OCI-LY7 (cell line): ENCODE results near the gene MMS22L. TPM values are rescaled to one million over a fixed set of nuclear protein-coding genes. Genes with fewer than 3 reads are reported as not detected.

Source experiments
- BruUV-seq: library from RNA; stranded (reverse); fragments of 400-500 nt; replicated peaks from 2 replicates; lab custom pipeline; 2021; lab: Mats Ljungman, UMichigan
- CTCF ChIA-PET: fragments of 300-600 bp; sonication (Branson Sonifier 250); formaldehyde crosslinking; loops from one replicate; lab custom pipeline; 2022; ENCODE audit warnings: antibody characterized with exemption; ENCODE audit not compliant: unreplicated experiment; lab: Charles Lee
- POLR2A ChIA-PET: fragments of 300-600 bp; sonication (Branson Sonifier 250); formaldehyde crosslinking; loops from one replicate; lab custom pipeline; 2022; ENCODE audit warnings: antibody characterized with exemption; lab: Charles Lee
- DNase-seq: peaks from one replicate; pipeline ENCODE4 v3.0.0-alpha.2; 2015; ENCODE audit warnings: low spot score
- H2AFZ ChIP-seq: fragments of 200-600 bp; sonication (generic), shearing (Covaris generic); 2 replicates; pipeline ENCODE4 v1.6.1; 2014; ENCODE audit warnings: mild to moderate bottlenecking, antibody characterized with exemption, low read length, moderate library complexity
- H3K27ac ChIP-seq: fragments of 200-600 bp; sonication (generic); 2 replicates; pipeline ENCODE4 v1.5.1; 2014; ENCODE audit warnings: mixed run types, low read depth, mild to moderate bottlenecking, moderate library complexity, low read length, inconsistent platforms; ENCODE audit not compliant: poor library complexity, severe bottlenecking
- H3K36me3 ChIP-seq: fragments of 200-600 bp; sonication (generic); 2 replicates; pipeline ENCODE4 v1.6.1; 2014; ENCODE audit warnings: mild to moderate bottlenecking, antibody characterized with exemption, low read length, moderate library complexity, mixed read lengths; ENCODE audit not compliant: insufficient read depth
- H3K4me1 ChIP-seq: fragments of 200-600 bp; sonication (generic); 2 replicates; pipeline ENCODE4 v1.5.1; 2014; ENCODE audit warnings: mild to moderate bottlenecking, low read length; ENCODE audit not compliant: insufficient read depth, poor library complexity, severe bottlenecking
- H3K4me2 ChIP-seq: fragments of 200-600 bp; sonication (generic); 2 replicates; pipeline ENCODE4 v1.6.1; 2014; ENCODE audit warnings: mild to moderate bottlenecking, low read length
- H3K4me3 ChIP-seq: fragments of 200-600 bp; sonication (generic); 2 replicates; pipeline ENCODE4 v1.5.1; 2014; ENCODE audit warnings: mild to moderate bottlenecking, low read depth, low read length; ENCODE audit not compliant: poor library complexity, severe bottlenecking
- H3K79me2 ChIP-seq: fragments of 200-600 bp; sonication (generic); 2 replicates; pipeline ENCODE4 v1.6.1; 2016; ENCODE audit warnings: low read depth, mild to moderate bottlenecking, low read length, moderate library complexity, mixed read lengths; ENCODE audit not compliant: insufficient read depth
- H3K9me2 ChIP-seq: fragments of 200-600 bp; sonication (generic); 2 replicates; pipeline ENCODE4 v1.6.1; 2016; ENCODE audit warnings: mild to moderate bottlenecking, low read length, mixed read lengths; ENCODE audit not compliant: insufficient read depth
- H3K9me3 ChIP-seq: fragments of 200-600 bp; sonication (generic); 2 replicates; pipeline ENCODE4 v1.6.1; 2014; ENCODE audit warnings: mild to moderate bottlenecking, mixed run types, low read length, mixed read lengths
- H4K20me1 ChIP-seq: fragments of 200-600 bp; sonication (generic); 2 replicates; pipeline ENCODE4 v1.6.1; 2014; ENCODE audit warnings: mild to moderate bottlenecking, antibody characterized with exemption, low read length, moderate library complexity, mixed read lengths; ENCODE audit not compliant: insufficient read depth
- EZH2phosphoT487 ChIP-seq: fragments of 200-600 bp; sonication (generic); IDR thresholded peaks from 2 replicates; pipeline ENCODE4 v1.6.1; 2018; ENCODE audit warnings: low read depth, borderline replicate concordance, mild to moderate bottlenecking, mixed run types, antibody characterized with exemption, low read length, moderate library complexity, mixed read lengths
- intact Hi-C: fragments of 100-400 bp; cut with micrococcal nuclease; formaldehyde crosslinking; loops from one replicate; pipeline ENCODE4 v1.10.0; 2022; ENCODE audit not compliant: unreplicated experiment
- total RNA-seq, 2 experiments: library from RNA; depleted of rRNA in 1 of 2; stranded (reverse); fragments of >200 nt in 1 of 2; shearing (Covaris generic) in 1 of 2; gene quantifications; 2 replicates each; pipeline ENCODE4 v1.2.3, GENCODE V29; 2014 to 2022
- TF ChIP-seq, protein P1 (sequence below): fragments of 200-600 bp; sonication (generic); conservative IDR thresholded peaks from 2 replicates; pipeline ENCODE4 v1.5.1; 2014; ENCODE audit warnings: mild to moderate bottlenecking, antibody characterized with exemption, low read length, moderate library complexity, mixed read lengths

Gene MMS22L
- total RNA-seq, 2 experiments from 2014 or later: 50.2 to 62.3 TPM

DNA sequence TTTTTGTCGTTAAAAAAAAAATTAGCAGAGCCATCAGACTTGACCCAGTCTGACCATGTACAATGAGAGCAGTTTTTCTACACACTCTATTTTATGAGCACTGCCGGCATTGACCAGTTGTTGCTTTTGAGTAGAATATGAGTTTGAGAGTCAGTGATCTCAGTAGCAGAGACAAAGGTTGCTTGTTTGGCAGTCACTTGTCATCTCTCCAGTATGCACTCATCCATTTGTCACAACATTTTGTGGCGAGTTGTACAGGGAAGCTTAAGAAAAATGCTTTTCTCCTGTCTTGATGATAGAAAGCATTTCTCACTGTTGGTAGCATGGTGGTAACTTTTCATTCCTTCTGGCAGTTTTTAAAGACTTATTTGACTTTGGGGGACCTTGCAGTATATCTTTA lies 159.9 kb downstream of the MMS22L start:
- H3K4me2 ChIP-seq: no peak overlapping the region
- H2AFZ ChIP-seq: no peak overlapping the region
- TF ChIP-seq, protein P1, sequence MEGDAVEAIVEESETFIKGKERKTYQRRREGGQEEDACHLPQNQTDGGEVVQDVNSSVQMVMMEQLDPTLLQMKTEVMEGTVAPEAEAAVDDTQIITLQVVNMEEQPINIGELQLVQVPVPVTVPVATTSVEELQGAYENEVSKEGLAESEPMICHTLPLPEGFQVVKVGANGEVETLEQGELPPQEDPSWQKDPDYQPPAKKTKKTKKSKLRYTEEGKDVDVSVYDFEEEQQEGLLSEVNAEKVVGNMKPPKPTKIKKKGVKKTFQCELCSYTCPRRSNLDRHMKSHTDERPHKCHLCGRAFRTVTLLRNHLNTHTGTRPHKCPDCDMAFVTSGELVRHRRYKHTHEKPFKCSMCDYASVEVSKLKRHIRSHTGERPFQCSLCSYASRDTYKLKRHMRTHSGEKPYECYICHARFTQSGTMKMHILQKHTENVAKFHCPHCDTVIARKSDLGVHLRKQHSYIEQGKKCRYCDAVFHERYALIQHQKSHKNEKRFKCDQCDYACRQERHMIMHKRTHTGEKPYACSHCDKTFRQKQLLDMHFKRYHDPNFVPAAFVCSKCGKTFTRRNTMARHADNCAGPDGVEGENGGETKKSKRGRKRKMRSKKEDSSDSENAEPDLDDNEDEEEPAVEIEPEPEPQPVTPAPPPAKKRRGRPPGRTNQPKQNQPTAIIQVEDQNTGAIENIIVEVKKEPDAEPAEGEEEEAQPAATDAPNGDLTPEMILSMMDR: no peak
- TF ChIP-seq EZH2phosphoT487: no peak
- no peaks in the 10 kb centered on the region for H3K4me1 ChIP-seq
- no peaks in the 10 kb centered on the region for H3K79me2 ChIP-seq
- POLR2A ChIA-PET: no interaction called here
- H3K27ac ChIP-seq: no peak overlapping the region
- BruUV-seq: no TSS peak
- intact Hi-C loops: no loop called here
- CTCF ChIA-PET: no interaction called here
- H3K36me3 ChIP-seq: no peaks in the 10 kb centered on the region
- H3K4me3 ChIP-seq: no peak overlapping the region
- H3K9me2 ChIP-seq: no peaks in the 10 kb centered on the region
- no peaks in the 10 kb centered on the region for H4K20me1 ChIP-seq
- no peaks in the 10 kb centered on the region for H3K9me3 ChIP-seq
- no peak for DNase-seq

DNA sequence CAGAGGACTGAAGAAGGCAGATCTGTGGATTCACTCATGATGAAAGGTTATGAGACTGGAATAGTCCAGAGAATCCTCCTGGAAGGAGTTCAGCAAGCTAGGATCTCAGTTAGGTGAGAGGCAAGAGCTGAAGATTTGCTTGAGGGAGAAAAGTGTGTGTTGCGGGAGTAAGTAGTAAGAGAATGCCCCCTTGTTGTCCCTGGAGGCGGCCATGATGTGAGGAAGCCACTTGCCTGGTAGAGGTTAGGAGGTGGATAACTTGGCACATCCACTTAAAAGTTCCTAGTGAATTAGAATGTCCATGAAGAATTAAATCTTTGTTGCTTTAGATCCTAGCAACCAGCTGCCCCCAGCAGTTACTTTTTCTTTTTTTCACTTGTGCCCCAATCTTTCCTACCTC lies 162.5 kb downstream of the MMS22L start:
- ChIA-PET CTCF (no interaction called here), POLR2A (interaction anchor here (0.6 to 1.8 kb wide), 3 partner anchors 18 to 469 kb away, joined by 3 to 6 read pairs (median 3); no protein-coding TSS in a partner anchor)
- no peaks in the 10 kb centered on the region for H4K20me1 ChIP-seq
- no peaks in the 10 kb centered on the region for H3K79me2 ChIP-seq
- H3K9me3 ChIP-seq: no peaks in the 10 kb centered on the region
- no peak overlapping the region for H3K27ac ChIP-seq
- H3K9me2 ChIP-seq: no peaks in the 10 kb centered on the region
- no peaks in the 10 kb centered on the region for H3K4me1 ChIP-seq
- intact Hi-C loops: no loop called here
- BruUV-seq: no TSS peak
- no peaks in the 10 kb centered on the region for H3K36me3 ChIP-seq
- H3K4me2 ChIP-seq: no peak overlapping the region
- DNase-seq: no peak
- no peak overlapping the region for H2AFZ ChIP-seq
- no peak for TF ChIP-seq EZH2phosphoT487
- TF ChIP-seq, protein P1: no peak
- H3K4me3 ChIP-seq: no peak overlapping the region

DNA sequence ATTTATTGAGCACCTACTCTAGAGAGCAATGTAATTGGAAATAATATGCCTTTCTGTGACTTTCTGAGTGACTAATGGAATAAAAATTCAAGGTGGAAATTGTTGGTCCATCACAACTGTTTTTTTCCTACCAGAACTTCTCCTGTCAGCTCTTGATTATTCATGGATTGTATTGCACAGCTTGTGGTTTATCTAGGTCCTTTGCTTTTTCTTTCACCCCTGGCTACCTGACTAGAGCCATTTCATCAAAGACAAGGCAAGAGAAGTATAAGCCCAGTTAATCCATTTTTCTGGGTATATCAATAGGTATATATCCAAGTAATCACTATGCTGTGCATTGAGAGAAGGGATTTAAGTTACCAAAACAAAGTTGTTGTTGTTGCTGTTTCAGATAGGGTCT lies 168.4 kb downstream of the MMS22L start:
- no peak for DNase-seq
- no peaks in the 10 kb centered on the region for H3K9me2 ChIP-seq
- BruUV-seq: no TSS peak
- H3K4me3 ChIP-seq: no peak overlapping the region
- ChIA-PET CTCF (no interaction called here), POLR2A (interaction anchor here (0.6 kb wide), 1 partner anchor 26 kb away, joined by 3 read pairs; no protein-coding TSS in a partner anchor)
- no peaks in the 10 kb centered on the region for H3K4me1 ChIP-seq
- H3K27ac ChIP-seq: no peak overlapping the region
- no peaks in the 10 kb centered on the region for H4K20me1 ChIP-seq
- no peaks in the 10 kb centered on the region for H3K36me3 ChIP-seq
- H3K9me3 ChIP-seq: no peaks in the 10 kb centered on the region
- intact Hi-C loops: no loop called here
- TF ChIP-seq, protein P1: no peak
- TF ChIP-seq EZH2phosphoT487: no peak
- H3K4me2 ChIP-seq: no peak overlapping the region
- H2AFZ ChIP-seq: no peak overlapping the region
- H3K79me2 ChIP-seq: no peaks in the 10 kb centered on the region
